ENCODE measurements around the gene FAM200B.

DNA sequence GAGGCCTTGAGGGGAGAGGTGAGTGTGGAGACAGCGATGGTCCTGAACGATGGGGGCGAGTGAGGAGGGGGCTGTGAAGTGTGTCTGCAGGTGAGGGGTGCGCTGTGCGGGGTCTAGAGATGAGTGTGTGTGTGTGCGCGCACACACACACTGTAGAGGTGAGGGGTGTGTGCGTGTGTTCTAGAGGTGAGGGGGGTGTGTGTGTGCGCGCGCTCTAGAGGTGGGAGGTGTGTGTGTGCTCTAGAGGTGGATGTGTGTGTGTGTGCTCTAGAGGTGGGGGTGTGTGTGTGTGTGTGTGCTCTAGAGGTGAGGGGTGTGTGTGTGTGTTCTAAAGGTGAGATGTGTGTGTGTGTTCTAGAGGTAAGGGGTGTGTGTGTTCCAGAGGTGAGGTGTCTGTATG, 21.8 kb downstream of the FAM200B start:
- TF ChIP-seq, protein P1, sequence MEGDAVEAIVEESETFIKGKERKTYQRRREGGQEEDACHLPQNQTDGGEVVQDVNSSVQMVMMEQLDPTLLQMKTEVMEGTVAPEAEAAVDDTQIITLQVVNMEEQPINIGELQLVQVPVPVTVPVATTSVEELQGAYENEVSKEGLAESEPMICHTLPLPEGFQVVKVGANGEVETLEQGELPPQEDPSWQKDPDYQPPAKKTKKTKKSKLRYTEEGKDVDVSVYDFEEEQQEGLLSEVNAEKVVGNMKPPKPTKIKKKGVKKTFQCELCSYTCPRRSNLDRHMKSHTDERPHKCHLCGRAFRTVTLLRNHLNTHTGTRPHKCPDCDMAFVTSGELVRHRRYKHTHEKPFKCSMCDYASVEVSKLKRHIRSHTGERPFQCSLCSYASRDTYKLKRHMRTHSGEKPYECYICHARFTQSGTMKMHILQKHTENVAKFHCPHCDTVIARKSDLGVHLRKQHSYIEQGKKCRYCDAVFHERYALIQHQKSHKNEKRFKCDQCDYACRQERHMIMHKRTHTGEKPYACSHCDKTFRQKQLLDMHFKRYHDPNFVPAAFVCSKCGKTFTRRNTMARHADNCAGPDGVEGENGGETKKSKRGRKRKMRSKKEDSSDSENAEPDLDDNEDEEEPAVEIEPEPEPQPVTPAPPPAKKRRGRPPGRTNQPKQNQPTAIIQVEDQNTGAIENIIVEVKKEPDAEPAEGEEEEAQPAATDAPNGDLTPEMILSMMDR (IDR thresholded peaks at IDR 0.05), result no peak
- no peak for TF ChIP-seq POLR2A (IDR thresholded peaks at IDR 0.05)
- no peak for TF ChIP-seq POLR2AphosphoS5 (IDR thresholded peaks at IDR 0.05)
- TF ChIP-seq EP300 (IDR thresholded peaks at IDR 0.05), result no peak
